Peyer's patch (tissue), 4 donors: ENCODE data around the gene APEX1.

Source experiments
- POLR2A ChIP-seq, 2 donors: fragments of 450-650 bp; IDR thresholded peaks; one replicate each; pipeline ENCODE4 v1.5.1; 2017; ENCODE audit warnings: antibody characterized with exemption in 2 of 2, mild to moderate bottlenecking in 2 of 2, moderate library complexity in 2 of 2
- TF ChIP-seq, protein P1 (sequence below), 6 experiments: fragments of 450-650 bp in 4 of 6; fragments of 200-600 bp in 2 of 6; sonication (generic) in 1 of 6; IDR thresholded peaks; one replicate each; pipeline ENCODE4 v1.5.1; 2017 to 2019; ENCODE audit warnings: antibody characterized with exemption in 6 of 6, mild to moderate bottlenecking in 3 of 6, moderate library complexity in 1 of 6

DNA sequence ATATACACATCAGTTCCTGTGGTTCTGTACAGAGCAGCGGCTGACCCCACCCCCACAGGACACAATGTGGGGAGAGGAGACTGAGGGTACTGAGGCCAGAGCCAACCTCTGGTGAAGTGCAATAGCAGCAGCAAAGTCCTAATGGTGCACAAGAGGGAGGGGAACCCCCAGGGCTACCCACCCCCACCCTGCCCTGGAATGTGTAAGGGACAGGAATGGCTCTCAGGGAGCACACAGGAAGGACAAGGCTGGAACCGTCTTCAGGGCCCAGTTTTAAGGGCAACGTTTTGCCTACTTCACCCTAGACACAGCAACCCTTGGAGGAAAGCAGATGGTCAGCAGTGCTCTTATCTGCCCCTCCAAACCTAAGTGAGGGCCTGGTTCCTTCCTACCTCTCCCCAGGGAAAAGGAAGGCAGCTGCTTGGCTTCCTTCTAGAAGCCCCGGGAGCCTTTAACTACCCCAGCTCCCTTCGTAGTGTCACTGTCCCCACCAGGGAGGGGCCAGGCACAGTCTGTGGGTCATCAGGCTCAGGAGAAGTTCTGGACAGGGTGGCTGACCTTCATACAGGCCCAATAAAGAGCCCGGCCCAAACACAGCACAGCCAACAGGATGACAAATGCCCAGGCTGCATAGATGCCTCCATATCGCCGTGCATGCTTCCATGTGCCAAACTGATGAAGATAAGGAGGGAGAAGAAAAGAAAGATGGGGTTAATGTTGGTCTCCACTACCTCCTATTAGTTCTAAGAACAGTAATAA lies 3.2 kb downstream of the APEX1 start:
- TF ChIP-seq, protein P1, sequence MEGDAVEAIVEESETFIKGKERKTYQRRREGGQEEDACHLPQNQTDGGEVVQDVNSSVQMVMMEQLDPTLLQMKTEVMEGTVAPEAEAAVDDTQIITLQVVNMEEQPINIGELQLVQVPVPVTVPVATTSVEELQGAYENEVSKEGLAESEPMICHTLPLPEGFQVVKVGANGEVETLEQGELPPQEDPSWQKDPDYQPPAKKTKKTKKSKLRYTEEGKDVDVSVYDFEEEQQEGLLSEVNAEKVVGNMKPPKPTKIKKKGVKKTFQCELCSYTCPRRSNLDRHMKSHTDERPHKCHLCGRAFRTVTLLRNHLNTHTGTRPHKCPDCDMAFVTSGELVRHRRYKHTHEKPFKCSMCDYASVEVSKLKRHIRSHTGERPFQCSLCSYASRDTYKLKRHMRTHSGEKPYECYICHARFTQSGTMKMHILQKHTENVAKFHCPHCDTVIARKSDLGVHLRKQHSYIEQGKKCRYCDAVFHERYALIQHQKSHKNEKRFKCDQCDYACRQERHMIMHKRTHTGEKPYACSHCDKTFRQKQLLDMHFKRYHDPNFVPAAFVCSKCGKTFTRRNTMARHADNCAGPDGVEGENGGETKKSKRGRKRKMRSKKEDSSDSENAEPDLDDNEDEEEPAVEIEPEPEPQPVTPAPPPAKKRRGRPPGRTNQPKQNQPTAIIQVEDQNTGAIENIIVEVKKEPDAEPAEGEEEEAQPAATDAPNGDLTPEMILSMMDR (IDR thresholded peaks at IDR 0.05), result no peak
- no peak for TF ChIP-seq POLR2A (IDR thresholded peaks at IDR 0.05)
